GM19397 (cell line): ENCODE measurements around the gene ARL15.
"Not testable (repeated sequence)": the region's sequence is repeated elsewhere in the genome, so short reads cannot be mapped to it uniquely, and the experiment has no call there.

Experiments
- ATAC-seq: cut with Tn5 transposase; IDR thresholded peaks from one replicate; pipeline ENCODE4 v1.9.1; 2021; ENCODE audit warnings: mild to moderate bottlenecking, moderate library complexity; ENCODE audit not compliant: unreplicated experiment

The ARL15 gene

GRCh38 chr5:54103871-54104270 lies 206.5 kb downstream of the ARL15 start:
- ATAC-seq, result no peak

- no peak for ATAC-seq
These were observed 212.1 kb downstream of the ARL15 start for GRCh38 chr5:54098267-54098666.

DNA sequence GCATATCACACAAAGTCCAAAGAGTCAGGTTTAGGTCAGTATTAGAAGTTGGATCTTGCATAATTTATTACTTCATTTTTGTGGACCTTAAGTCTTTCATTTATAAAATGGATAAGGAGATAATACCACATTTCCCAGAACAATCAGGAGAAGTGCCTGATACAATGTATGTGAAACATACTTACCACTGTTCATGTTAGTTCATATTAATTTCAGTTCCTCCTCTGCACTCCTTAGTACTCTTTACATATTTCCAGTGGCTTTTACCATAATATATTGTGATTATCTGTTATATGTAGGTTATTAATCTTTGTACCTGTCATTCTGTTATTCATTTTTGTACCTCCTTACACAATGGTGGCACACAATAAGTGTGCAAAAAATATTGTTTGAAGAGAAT lies 214.4 kb downstream of the ARL15 start:
- ATAC-seq, result no peak

- ATAC-seq, result no peak
These were observed 215.7 kb downstream of the ARL15 start for GRCh38 chr5:54094706-54095105.

- ATAC-seq, result no peak
These were observed 216.5 kb downstream of the ARL15 start for GRCh38 chr5:54093861-54094260.

DNA sequence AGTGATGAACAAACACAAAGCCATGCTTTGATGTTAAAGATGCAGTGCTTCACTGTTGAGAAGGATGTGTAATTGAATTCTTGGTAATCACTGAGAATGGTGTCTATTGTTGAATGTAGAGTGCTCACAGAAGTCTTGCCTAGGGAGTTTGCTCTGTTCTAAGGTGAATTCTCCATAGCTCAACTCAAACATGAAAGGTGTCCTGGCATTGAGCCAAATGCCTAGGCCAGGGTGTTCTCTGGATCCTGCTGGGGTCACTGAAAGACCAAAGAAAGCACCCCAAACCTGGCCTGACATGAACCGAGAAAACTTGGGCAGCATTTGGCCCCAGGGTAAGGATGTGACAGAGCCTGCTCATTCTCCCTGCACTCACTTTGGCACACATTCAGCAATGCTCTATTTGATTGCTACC lies 217.3 kb downstream of the ARL15 start:
- no peak for ATAC-seq

- ATAC-seq, result no peak
These were observed 218.9 kb downstream of the ARL15 start for GRCh38 chr5:54091307-54092130.

GRCh38 chr5:54090495-54091120 lies 219.8 kb downstream of the ARL15 start:
- no peak for ATAC-seq

GRCh38 chr5:54088081-54088480 lies 222.3 kb downstream of the ARL15 start:
- ATAC-seq, result no peak

DNA sequence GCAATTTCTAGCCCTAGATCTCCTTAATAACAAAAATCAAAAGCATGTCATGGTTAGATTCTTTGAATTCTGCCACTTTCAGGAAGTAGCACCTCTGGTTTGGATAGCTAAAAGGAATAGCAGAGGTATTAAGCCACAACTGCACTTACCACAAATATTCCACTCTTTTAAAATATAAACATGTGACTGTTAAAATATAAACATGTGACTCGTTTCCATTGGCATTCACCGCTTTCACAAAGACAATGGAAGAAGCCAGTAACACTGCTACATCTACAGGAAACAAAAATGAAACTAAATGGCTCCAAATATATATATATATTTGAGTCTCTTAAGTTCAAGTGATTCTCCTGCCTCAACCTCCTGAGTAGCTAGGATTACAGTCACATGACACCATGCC lies 222.9 kb downstream of the ARL15 start:
- ATAC-seq, result no peak

GRCh38 chr5:54086191-54086590 lies 224.2 kb downstream of the ARL15 start:
- no peak for ATAC-seq

DNA sequence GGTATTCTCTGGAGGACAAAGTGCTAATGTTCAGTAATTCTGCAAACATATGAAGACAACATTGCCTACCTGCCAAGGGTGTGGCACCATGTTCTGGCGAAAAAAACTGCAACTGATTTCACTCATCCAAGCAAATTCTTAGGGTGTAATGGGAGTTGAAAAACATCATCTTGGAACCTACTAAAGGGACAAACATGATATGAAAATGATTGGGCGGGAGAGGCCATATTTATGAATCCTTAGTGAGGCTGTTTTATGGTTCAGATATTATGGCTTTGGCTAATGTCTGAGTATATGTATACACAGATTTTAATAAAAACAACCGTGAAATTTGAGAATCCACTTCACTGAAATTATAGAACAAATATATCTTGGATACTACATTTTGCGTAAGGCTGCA lies 225.7 kb downstream of the ARL15 start:
- no peak for ATAC-seq

DNA sequence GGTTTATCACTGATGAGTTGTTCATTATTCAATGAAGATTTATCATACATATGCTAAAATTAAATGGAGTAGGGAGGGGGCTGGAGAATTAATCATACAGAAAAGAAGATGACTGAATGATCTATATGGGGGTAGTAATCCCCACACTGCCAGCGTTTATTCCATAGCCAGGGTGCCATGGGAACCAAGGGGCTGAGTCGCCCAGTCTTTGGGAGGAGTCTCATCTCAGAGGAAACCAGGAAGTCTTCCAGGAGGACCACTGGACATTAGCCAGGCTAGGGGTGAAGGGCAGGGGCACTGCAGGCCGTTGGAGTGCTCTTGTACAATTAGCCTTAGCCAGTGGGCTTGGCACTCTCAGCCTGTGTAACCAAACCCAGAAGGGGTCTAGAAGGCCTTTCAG lies 226.5 kb downstream of the ARL15 start:
- ATAC-seq, result no peak

DNA sequence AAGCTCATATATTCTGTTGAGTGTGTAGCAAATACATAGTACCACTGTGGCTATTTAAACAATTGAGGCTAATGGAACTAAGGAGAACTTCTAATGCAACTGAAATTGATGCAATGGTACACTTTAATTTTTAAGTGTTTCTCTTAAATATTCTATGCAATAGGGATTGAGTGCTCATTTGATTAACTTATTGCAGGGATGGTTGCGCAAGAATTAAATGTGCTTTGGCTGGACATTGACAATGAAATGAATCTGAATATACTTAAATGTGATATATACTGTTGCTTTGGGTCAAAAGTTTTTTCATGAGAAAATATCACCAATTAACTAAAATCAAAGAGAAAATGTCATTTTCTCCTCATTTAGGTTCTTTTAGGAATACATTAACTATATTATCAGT lies 227.1 kb downstream of the ARL15 start:
- ATAC-seq, result no peak

DNA sequence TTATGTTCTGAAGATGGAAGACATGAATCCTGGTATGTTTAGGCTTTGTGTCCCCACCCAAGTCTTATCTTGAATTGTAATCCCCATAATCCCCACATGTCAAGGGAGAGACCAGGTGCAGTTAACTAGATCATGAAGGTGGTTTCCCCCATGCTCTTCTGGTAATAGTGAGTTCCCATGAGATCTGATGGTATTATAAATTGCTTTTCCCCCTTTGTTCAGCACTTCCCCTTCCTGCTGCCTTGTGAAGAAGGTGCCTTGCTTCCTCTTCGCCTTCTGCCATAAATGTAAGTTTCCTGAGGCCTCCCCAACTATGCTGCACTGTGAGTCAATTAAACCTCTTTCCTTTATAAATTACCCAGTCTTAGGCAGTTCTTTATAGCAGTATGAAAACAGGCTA lies 229.0 kb downstream of the ARL15 start:
- no peak for ATAC-seq

GRCh38 chr5:54080831-54081230 lies 229.5 kb downstream of the ARL15 start:
- ATAC-seq, result no peak

GRCh38 chr5:54073735-54074134 lies 236.6 kb downstream of the ARL15 start:
- no peak for ATAC-seq

GRCh38 chr5:54073131-54073530 lies 237.2 kb downstream of the ARL15 start:
- ATAC-seq, result no peak

DNA sequence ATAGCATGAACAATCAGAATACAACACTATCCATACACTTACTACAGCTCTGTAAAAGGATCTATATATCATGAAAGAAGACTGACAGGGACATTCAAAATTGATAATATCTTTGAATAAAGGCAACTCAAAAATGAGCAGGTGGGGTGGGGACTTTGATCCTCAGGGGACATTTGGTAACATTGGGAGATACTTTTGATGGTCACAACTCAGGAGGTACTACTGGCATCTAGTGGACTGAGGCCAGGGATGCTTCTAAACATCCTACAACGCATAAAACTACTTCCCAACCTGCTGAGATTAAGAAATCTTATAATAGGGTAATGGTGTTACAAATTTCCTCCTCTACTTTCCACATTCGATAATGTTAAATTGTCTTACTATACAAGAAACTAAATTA lies 243.9 kb downstream of the ARL15 start:
- no peak for ATAC-seq

DNA sequence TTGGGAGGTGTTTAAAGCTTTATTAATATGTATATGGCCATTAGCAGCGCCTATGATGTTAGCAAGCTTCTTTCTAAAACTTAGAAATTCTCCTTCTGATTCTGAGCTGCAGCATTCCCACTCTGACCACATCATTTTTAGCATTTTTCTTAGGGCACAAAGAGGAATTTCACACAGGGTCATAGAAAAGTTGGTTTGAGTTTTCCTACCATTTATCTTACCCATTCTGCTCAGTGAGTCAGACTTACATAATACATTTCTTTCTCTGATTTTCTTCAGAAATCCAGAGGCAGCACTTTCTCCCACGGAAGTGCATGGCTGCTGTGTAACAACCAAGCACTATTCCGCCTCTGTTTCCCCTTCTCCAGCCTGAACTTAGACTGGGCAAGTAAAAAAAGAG lies 246.6 kb downstream of the ARL15 start:
- ATAC-seq, result no peak

GRCh38 chr5:54062958-54063357 lies 247.4 kb downstream of the ARL15 start:
- no peak for ATAC-seq

DNA sequence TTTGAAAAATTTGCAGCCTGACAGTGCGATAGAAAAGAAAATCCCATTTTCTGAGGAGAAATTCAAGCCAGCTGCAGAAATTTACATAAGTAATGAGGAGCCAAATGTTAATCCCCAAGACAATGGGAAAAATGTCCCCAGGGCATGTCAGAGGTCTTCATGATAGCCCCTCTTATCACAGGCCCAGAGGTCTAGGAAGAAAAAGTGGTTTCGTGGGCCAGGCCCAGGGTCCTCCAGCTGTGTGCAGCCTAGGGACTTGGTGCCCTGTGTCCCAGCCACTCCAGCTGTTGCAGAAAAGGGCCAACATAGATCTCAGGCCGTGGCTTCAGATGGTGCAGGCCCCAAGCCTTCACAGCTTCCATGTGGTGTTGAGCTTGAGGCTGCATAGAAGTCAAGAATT lies 249.5 kb downstream of the ARL15 start:
- not testable (repeated sequence) for ATAC-seq

GRCh38 chr5:54049963-54050362 lies 260.4 kb downstream of the ARL15 start:
- ATAC-seq, result no peak
